Transverse colon (tissue), 4 donors: Measurements from ENCODE around the gene CDK4.

Experiments
- POLR2A ChIP-seq: fragments of 450-650 bp; IDR thresholded peaks from one replicate; pipeline ENCODE4 v1.6.1; 2016; ENCODE audit warnings: antibody characterized with exemption, mild to moderate bottlenecking, moderate library complexity
- POLR2AphosphoS5 ChIP-seq, 3 donors: sonication (generic); formaldehyde crosslinking; IDR thresholded peaks; one replicate each; pipeline ENCODE4 v1.6.1; 2016; ENCODE audit warnings: antibody characterized with exemption in 3 of 3
- TF ChIP-seq, protein P1 (sequence below), 5 experiments: fragments of 200-600 bp in 3 of 5; fragments of 450-650 bp in 2 of 5; sonication (generic) in 3 of 5; IDR thresholded peaks; 1 replicate in 2 of 5; 2 replicates in 3 of 5; pipeline ENCODE4 v1.5.1; 2016 to 2017; ENCODE audit warnings: antibody characterized with exemption in 5 of 5, inconsistent platforms in 3 of 5, mild to moderate bottlenecking in 2 of 5, moderate library complexity in 1 of 5

DNA sequence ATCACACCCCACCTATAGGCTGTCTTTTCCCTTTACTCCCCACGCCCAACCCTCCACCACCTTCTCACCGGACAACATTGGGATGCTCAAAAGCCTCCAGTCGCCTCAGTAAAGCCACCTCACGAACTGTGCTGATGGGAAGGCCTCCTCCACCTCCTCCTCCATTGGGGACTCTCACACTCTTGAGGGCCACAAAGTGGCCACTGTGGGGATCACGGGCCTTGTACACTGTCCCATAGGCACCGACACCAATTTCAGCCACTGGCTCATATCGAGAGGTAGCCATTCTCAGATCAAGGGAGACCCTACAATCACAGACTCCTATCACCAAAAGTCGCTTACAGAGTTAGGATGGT, 700 bp downstream of the CDK4 start:
- TF ChIP-seq, protein P1, sequence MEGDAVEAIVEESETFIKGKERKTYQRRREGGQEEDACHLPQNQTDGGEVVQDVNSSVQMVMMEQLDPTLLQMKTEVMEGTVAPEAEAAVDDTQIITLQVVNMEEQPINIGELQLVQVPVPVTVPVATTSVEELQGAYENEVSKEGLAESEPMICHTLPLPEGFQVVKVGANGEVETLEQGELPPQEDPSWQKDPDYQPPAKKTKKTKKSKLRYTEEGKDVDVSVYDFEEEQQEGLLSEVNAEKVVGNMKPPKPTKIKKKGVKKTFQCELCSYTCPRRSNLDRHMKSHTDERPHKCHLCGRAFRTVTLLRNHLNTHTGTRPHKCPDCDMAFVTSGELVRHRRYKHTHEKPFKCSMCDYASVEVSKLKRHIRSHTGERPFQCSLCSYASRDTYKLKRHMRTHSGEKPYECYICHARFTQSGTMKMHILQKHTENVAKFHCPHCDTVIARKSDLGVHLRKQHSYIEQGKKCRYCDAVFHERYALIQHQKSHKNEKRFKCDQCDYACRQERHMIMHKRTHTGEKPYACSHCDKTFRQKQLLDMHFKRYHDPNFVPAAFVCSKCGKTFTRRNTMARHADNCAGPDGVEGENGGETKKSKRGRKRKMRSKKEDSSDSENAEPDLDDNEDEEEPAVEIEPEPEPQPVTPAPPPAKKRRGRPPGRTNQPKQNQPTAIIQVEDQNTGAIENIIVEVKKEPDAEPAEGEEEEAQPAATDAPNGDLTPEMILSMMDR (IDR thresholded peaks at IDR 0.05), result no peak
- no peak for TF ChIP-seq POLR2A
- TF ChIP-seq POLR2AphosphoS5 (IDR thresholded peaks at IDR 0.05), result no peak
